GM18868 (cell line): ENCODE results near the gene PTPRD.
"Not testable (repeated sequence)": the region's sequence is repeated elsewhere in the genome, so short reads cannot be mapped to it uniquely, and the experiment has no call there.

Source experiments
- ATAC-seq: cut with Tn5 transposase; IDR thresholded peaks from one replicate; pipeline ENCODE4 v1.9.1; 2021; ENCODE audit warnings: mild to moderate bottlenecking, moderate library complexity; ENCODE audit not compliant: unreplicated experiment

The PTPRD gene

GRCh38 chr9:10488937-10489336 is 123.9 kb downstream of the PTPRD start:
- ATAC-seq, result no peak

- no peak for ATAC-seq
These were observed 133.6 kb downstream of the PTPRD start for GRCh38 chr9:10479172-10479571.

GRCh38 chr9:10449201-10449617 is 163.6 kb downstream of the PTPRD start:
- ATAC-seq, result not testable (repeated sequence)

- ATAC-seq, result no peak
These were observed 165.8 kb downstream of the PTPRD start for GRCh38 chr9:10447036-10447435.

- ATAC-seq, result no peak
These were observed 169.0 kb downstream of the PTPRD start for GRCh38 chr9:10443868-10444204.

GRCh38 chr9:10443181-10443867 is 169.5 kb downstream of the PTPRD start:
- ATAC-seq, result no peak

GRCh38 chr9:10438955-10439354 is 173.8 kb downstream of the PTPRD start:
- no peak for ATAC-seq

GRCh38 chr9:10436756-10437155 is 176.0 kb downstream of the PTPRD start:
- no peak for ATAC-seq

- ATAC-seq, result no peak
These were observed 178.4 kb downstream of the PTPRD start for GRCh38 chr9:10434412-10434811.

- ATAC-seq, result no peak
These were observed 201.5 kb downstream of the PTPRD start for GRCh38 chr9:10411272-10411671.

- no peak for ATAC-seq
These were observed 209.5 kb downstream of the PTPRD start for GRCh38 chr9:10403283-10403682.

- no peak for ATAC-seq
These were observed 216.2 kb downstream of the PTPRD start for GRCh38 chr9:10396615-10397014.

GRCh38 chr9:10387282-10387681 is 225.5 kb downstream of the PTPRD start:
- ATAC-seq, result no peak

GRCh38 chr9:10371824-10372223 is 241.0 kb downstream of the PTPRD start:
- ATAC-seq, result no peak

GRCh38 chr9:10366171-10366779 is 246.5 kb downstream of the PTPRD start:
- peak; percentile 95 for ATAC-seq

- ATAC-seq, result no peak
These were observed 258.2 kb downstream of the PTPRD start for GRCh38 chr9:10354591-10354990.

GRCh38 chr9:10345621-10346020 is 267.2 kb downstream of the PTPRD start:
- ATAC-seq, result not testable (repeated sequence)

- ATAC-seq, result no peak
These were observed 271.7 kb downstream of the PTPRD start for GRCh38 chr9:10341057-10341456.

GRCh38 chr9:10339152-10339551 is 273.6 kb downstream of the PTPRD start:
- ATAC-seq, result no peak

- no peak for ATAC-seq
These were observed 281.6 kb downstream of the PTPRD start for GRCh38 chr9:10331157-10331556.

GRCh38 chr9:10282084-10282483 is 330.7 kb downstream of the PTPRD start:
- ATAC-seq, result no peak

- no peak for ATAC-seq
These were observed 337.8 kb downstream of the PTPRD start for GRCh38 chr9:10274988-10275387.

- ATAC-seq, result no peak
These were observed 338.6 kb downstream of the PTPRD start for GRCh38 chr9:10274175-10274574.
